ENCODE results near the gene MLEC. TPM values are rescaled to one million over a fixed set of nuclear protein-coding genes. Genes with fewer than 3 reads are reported as not detected.
"Not testable (repeated sequence)": the region's sequence is repeated elsewhere in the genome, so short reads cannot be mapped to it uniquely, and the experiment has no call there.

MLEC gene
- total RNA-seq, 1 donor from 2014 or later, result 152 TPM

DNA sequence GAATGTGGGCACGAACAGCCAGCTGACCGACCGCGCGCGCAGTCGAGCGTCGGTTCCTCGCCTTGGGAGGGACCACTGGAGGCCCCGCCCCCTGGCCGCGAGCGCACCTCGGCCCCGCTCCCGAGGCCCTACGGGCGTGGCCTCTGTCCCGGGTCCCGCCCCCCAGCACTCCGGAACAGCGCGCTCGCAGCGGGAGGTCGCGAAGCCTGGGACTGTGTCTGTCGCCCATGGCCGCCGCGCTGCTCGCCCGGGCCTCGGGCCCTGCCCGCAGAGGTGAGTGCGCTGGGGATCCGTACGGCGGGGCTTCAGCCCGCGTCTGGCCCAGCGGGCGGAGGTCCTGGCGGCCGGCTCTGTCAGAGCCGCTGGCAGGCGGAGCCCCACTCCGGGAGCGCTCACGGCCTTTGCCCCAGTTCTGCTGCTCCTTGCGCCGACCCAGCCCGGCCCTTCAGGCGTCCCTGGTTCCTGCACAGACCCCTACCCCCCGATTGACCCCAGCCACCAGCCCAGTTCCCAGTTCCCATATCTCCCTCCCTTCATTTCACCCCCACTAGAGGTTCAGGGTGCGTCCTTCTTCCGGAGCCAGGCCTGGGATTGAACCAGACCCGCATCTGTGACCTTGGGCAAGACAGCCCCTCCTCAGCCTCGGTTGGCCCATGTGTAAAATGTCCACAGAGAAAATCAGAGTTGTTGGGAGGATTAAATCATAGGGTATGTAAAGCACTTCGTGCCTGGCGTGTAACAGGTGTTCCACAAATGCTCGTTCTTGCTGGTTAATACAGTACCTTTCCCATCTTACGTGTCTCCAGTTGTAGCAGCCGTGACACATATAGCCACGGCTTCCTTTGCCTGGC is 38.9 kb downstream of the MLEC start, which contains the start of gene ACADS:
Gene ACADS (plus strand): TSS at position 168 of the 851 bp plus-strand sequence. CDS start 60 bp downstream, at position 228.
- H3K36me3 Mint-ChIP-seq (ENCODE audit: low read depth, unreplicated experiment), result peaks cover 19% of the 10 kb centered on the region
- peak within 1 kb of the TSS; percentile 64 for H3K4me3 ChIP-seq (ENCODE audit: insufficient read depth, low read depth, low read length)
- no peaks in the 10 kb centered on the region for H3K9me3 Mint-ChIP-seq (ENCODE audit: unreplicated experiment)
- no peak within 1 kb of the TSS for H3K27ac ChIP-seq (ENCODE audit: low read depth, low read length)
- peak within 1 kb of the TSS; percentile 85 for H2AFZ ChIP-seq (ENCODE audit: low read depth, low read length)
- H3K27me3 Mint-ChIP-seq (ENCODE audit: low read depth, unreplicated experiment), result no peaks in the 10 kb centered on the region
- peak within 1 kb of the TSS; percentile 89 for H3K4me2 ChIP-seq (ENCODE audit: low read length)
- peak within 1 kb of the TSS; percentile 88 for H3K4me3 Mint-ChIP-seq (ENCODE audit: unreplicated experiment)
- TF ChIP-seq EZH2 (IDR thresholded peaks at IDR 0.05; ENCODE audit: insufficient read depth, low read length), result no peak
- TF ChIP-seq, protein P1, sequence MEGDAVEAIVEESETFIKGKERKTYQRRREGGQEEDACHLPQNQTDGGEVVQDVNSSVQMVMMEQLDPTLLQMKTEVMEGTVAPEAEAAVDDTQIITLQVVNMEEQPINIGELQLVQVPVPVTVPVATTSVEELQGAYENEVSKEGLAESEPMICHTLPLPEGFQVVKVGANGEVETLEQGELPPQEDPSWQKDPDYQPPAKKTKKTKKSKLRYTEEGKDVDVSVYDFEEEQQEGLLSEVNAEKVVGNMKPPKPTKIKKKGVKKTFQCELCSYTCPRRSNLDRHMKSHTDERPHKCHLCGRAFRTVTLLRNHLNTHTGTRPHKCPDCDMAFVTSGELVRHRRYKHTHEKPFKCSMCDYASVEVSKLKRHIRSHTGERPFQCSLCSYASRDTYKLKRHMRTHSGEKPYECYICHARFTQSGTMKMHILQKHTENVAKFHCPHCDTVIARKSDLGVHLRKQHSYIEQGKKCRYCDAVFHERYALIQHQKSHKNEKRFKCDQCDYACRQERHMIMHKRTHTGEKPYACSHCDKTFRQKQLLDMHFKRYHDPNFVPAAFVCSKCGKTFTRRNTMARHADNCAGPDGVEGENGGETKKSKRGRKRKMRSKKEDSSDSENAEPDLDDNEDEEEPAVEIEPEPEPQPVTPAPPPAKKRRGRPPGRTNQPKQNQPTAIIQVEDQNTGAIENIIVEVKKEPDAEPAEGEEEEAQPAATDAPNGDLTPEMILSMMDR (IDR thresholded peaks at IDR 0.05; ENCODE audit: insufficient read depth, low read depth, low read length), result no peak
- no peaks in the 10 kb centered on the region for H3K9me3 ChIP-seq (ENCODE audit: insufficient read depth, low read depth, low read length)
- H3K9ac ChIP-seq (ENCODE audit: low read length), result peak within 1 kb of the TSS; percentile 80
- DNase-seq (ENCODE audit: low read depth) (peak; percentile 52), FAIRE-seq (no peak)
- H3K36me3 ChIP-seq (ENCODE audit: insufficient read depth, low read length), result peaks cover 18% of the 10 kb centered on the region
- peak within 1 kb of the TSS; percentile 64 for H3K27ac Mint-ChIP-seq (ENCODE audit: unreplicated experiment)
- H3K4me1 Mint-ChIP-seq (ENCODE audit: low read depth, unreplicated experiment), result peaks cover 2% of the 10 kb centered on the region
- H3K27me3 ChIP-seq (ENCODE audit: insufficient read depth, low read length), result no peaks in the 10 kb centered on the region
- H3K4me1 ChIP-seq (ENCODE audit: insufficient read depth, low read length), result peaks cover 7% of the 10 kb centered on the region
- no peaks in the 10 kb centered on the region for H4K20me1 ChIP-seq (ENCODE audit: insufficient read depth, low read length)
- no peaks in the 10 kb centered on the region for H3K79me2 ChIP-seq (ENCODE audit: insufficient read depth, low read length)

DNA sequence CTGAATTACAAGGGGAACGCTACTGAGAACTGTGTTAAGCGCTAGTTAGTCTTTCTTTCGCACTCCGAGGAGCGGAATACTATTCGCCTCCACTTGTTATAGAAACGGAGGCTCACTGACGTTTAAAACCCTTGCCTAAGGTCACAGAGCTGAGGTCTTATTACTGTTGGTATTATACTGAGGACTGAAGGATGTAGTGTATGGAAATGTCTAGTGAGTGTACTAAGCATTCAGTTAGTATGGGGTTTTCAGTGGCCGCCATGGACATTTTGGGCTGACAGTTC is 39.5 kb downstream of the MLEC start:
- no peaks in the 10 kb centered on the region for H3K27me3 ChIP-seq (ENCODE audit: insufficient read depth, low read length)
- Mint-ChIP-seq H3K36me3 (ENCODE audit: low read depth, unreplicated experiment) (peaks cover 15% of the 10 kb centered on the region), H3K27me3 (ENCODE audit: low read depth, unreplicated experiment) (no peaks in the 10 kb centered on the region), H3K4me3 (ENCODE audit: unreplicated experiment) (peak overlapping the region; percentile 88), H3K4me1 (ENCODE audit: low read depth, unreplicated experiment) (no peaks in the 10 kb centered on the region), H3K9me3 (ENCODE audit: unreplicated experiment) (no peaks in the 10 kb centered on the region), H3K27ac (ENCODE audit: unreplicated experiment) (peak overlapping the region; percentile 53)
- peaks cover 18% of the 10 kb centered on the region for H3K36me3 ChIP-seq (ENCODE audit: insufficient read depth, low read length)
- no peak overlapping the region for H3K9ac ChIP-seq (ENCODE audit: low read length)
- H3K4me1 ChIP-seq (ENCODE audit: insufficient read depth, low read length), result peaks cover 7% of the 10 kb centered on the region
- H4K20me1 ChIP-seq (ENCODE audit: insufficient read depth, low read length), result no peaks in the 10 kb centered on the region
- FAIRE-seq (no peak), DNase-seq (ENCODE audit: low read depth) (no peak)
- no peak overlapping the region for H3K27ac ChIP-seq (ENCODE audit: low read depth, low read length)
- no peak for TF ChIP-seq EZH2 (IDR thresholded peaks at IDR 0.05; ENCODE audit: insufficient read depth, low read length)
- TF ChIP-seq, protein P1 (IDR thresholded peaks at IDR 0.05; ENCODE audit: insufficient read depth, low read depth, low read length), result no peak
- no peaks in the 10 kb centered on the region for H3K79me2 ChIP-seq (ENCODE audit: insufficient read depth, low read length)
- no peaks in the 10 kb centered on the region for H3K9me3 ChIP-seq (ENCODE audit: insufficient read depth, low read depth, low read length)
- no peak overlapping the region for H3K4me3 ChIP-seq (ENCODE audit: insufficient read depth, low read depth, low read length)
- peak overlapping the region; percentile 89 for H3K4me2 ChIP-seq (ENCODE audit: low read length)
- no peak overlapping the region for H2AFZ ChIP-seq (ENCODE audit: low read depth, low read length)

DNA sequence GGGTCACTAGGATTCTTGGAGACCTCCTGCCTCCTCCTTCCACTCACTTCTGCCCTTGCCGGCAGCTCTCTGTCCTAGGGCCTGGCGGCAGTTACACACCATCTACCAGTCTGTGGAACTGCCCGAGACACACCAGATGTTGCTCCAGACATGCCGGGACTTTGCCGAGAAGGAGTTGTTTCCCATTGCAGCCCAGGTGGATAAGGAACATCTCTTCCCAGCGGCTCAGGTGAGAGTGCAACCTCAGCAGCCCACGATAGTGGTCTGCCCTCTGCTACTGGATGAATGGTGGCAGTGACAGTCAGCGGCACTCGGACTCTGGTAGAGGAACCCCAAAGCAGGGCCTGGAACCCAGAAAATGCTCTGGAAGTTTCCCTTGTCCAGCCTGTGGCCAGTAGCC is 40.0 kb downstream of the MLEC start:
- no peaks in the 10 kb centered on the region for H3K9me3 ChIP-seq (ENCODE audit: insufficient read depth, low read depth, low read length)
- H4K20me1 ChIP-seq (ENCODE audit: insufficient read depth, low read length), result no peaks in the 10 kb centered on the region
- no peaks in the 10 kb centered on the region for H3K27me3 ChIP-seq (ENCODE audit: insufficient read depth, low read length)
- H3K4me2 ChIP-seq (ENCODE audit: low read length), result no peak overlapping the region
- TF ChIP-seq EZH2 (IDR thresholded peaks at IDR 0.05; ENCODE audit: insufficient read depth, low read length), result no peak
- TF ChIP-seq, protein P1 (IDR thresholded peaks at IDR 0.05; ENCODE audit: insufficient read depth, low read depth, low read length), result no peak
- DNase-seq (ENCODE audit: low read depth), result no peak
- Mint-ChIP-seq H3K27ac (ENCODE audit: unreplicated experiment) (no peak overlapping the region), H3K9me3 (ENCODE audit: unreplicated experiment) (peaks cover 2% of the 10 kb centered on the region), H3K36me3 (ENCODE audit: low read depth, unreplicated experiment) (peaks cover 15% of the 10 kb centered on the region), H3K4me1 (ENCODE audit: low read depth, unreplicated experiment) (no peaks in the 10 kb centered on the region), H3K4me3 (ENCODE audit: unreplicated experiment) (no peak overlapping the region), H3K27me3 (ENCODE audit: low read depth, unreplicated experiment) (no peaks in the 10 kb centered on the region)
- FAIRE-seq, result no peak
- H3K4me3 ChIP-seq (ENCODE audit: insufficient read depth, low read depth, low read length), result no peak overlapping the region
- H3K9ac ChIP-seq (ENCODE audit: low read length), result no peak overlapping the region
- H3K79me2 ChIP-seq (ENCODE audit: insufficient read depth, low read length), result no peaks in the 10 kb centered on the region
- H2AFZ ChIP-seq (ENCODE audit: low read depth, low read length), result no peak overlapping the region
- H3K27ac ChIP-seq (ENCODE audit: low read depth, low read length), result no peak overlapping the region
- H3K4me1 ChIP-seq (ENCODE audit: insufficient read depth, low read length), result peaks cover 7% of the 10 kb centered on the region
- H3K36me3 ChIP-seq (ENCODE audit: insufficient read depth, low read length), result peaks cover 14% of the 10 kb centered on the region

DNA sequence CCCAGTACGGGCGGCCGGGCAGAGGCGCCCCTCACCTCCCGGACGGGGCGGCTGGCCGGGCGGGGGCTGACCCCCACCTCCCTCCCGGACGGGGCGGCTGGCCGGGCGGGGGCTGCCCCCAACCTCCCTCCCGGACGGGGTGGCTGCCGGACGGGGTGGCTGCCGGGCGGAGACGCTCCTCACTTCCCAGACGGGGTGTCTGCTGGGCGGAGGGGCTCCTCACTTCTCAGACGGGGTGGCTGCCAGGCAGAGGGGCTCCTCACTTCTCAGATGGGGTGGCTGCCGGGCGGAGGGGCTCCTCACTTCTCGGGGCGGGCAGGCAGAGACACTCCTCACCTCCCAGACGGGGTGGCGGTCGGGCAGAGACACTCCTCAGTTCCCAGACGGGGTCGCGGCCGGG is 45.2 kb downstream of the MLEC start:
- H3K79me2 ChIP-seq (ENCODE audit: insufficient read depth, low read length); H3K27me3 ChIP-seq (ENCODE audit: insufficient read depth, low read length); H3K9ac ChIP-seq (ENCODE audit: low read length); H3K4me3 ChIP-seq (ENCODE audit: insufficient read depth, low read depth, low read length); H3K4me1 ChIP-seq (ENCODE audit: insufficient read depth, low read length); H3K27ac Mint-ChIP-seq (ENCODE audit: unreplicated experiment); H3K27ac ChIP-seq (ENCODE audit: low read depth, low read length); DNase-seq (ENCODE audit: low read depth); H4K20me1 ChIP-seq (ENCODE audit: insufficient read depth, low read length); FAIRE-seq; H3K27me3 Mint-ChIP-seq (ENCODE audit: low read depth, unreplicated experiment); H3K9me3 Mint-ChIP-seq (ENCODE audit: unreplicated experiment); H3K36me3 ChIP-seq (ENCODE audit: insufficient read depth, low read length); H2AFZ ChIP-seq (ENCODE audit: low read depth, low read length); H3K4me2 ChIP-seq (ENCODE audit: low read length); H3K9me3 ChIP-seq (ENCODE audit: insufficient read depth, low read depth, low read length); H3K4me3 Mint-ChIP-seq (ENCODE audit: unreplicated experiment); H3K4me1 Mint-ChIP-seq (ENCODE audit: low read depth, unreplicated experiment): not testable (repeated sequence)
- peaks cover 16% of the 10 kb centered on the region for H3K36me3 Mint-ChIP-seq (ENCODE audit: low read depth, unreplicated experiment)
